HCT116 (cell line): ENCODE data around the gene PGS1. TPM values are rescaled to one million over a fixed set of nuclear protein-coding genes. Genes with fewer than 3 reads are reported as not detected.

Source experiments
- ATAC-seq: fragments of 200-7000 bp; cut with Tn5 transposase; 2 replicates; pipeline ENCODE4 v1.9.1; 2020; ENCODE audit warnings: mild to moderate bottlenecking, moderate library complexity
- BruUV-seq: library from RNA; stranded (reverse); fragments of 400-500 nt; replicated peaks from 2 replicates; lab custom pipeline; 2021; lab: Mats Ljungman, UMichigan
- CTCF ChIA-PET: fragments of 300-600 bp; sonication (Branson Sonifier 250); formaldehyde crosslinking; loops from one replicate; lab custom pipeline; 2021; ENCODE audit warnings: antibody characterized with exemption; lab: Charles Lee
- POLR2A ChIA-PET: fragments of 300-600, 350-600 bp; sonication (Branson Sonifier 250); formaldehyde crosslinking; loops from one replicate; lab custom pipeline; 2021; ENCODE audit warnings: antibody characterized with exemption; lab: Charles Lee
- RAD21 ChIA-PET, 2 experiments: fragments of 300-600 bp; sonication (Branson Sonifier 250); formaldehyde crosslinking; loops; one replicate each; lab custom pipeline; 2023; ENCODE audit warnings: low total read pairs in 2 of 2; ENCODE audit not compliant: uncharacterized antibody in 2 of 2, unreplicated experiment in 2 of 2, low non-redundant PET in 1 of 2; lab: Charles Lee
- DNase-seq: peaks from one replicate; pipeline ENCODE4 v3.0.0-alpha.2; 2010; ENCODE audit warnings: low read depth, low spot score
- H2AFZ ChIP-seq: fragments of 200-600 bp; shearing (Covaris generic), sonication (generic); 2 replicates; pipeline ENCODE4 v1.6.1; 2017; ENCODE audit warnings: low read depth, mixed run types, mixed read lengths, antibody characterized with exemption, low read length; ENCODE audit not compliant: poor library complexity, severe bottlenecking
- H3K27ac ChIP-seq: 2 replicates; pipeline ENCODE4 v1.5.1; 2012; ENCODE audit warnings: low read depth, low read length
- H3K27me3 ChIP-seq: fragments of 200-600 bp; sonication (generic); 2 replicates; pipeline ENCODE4 v1.6.1; 2016; ENCODE audit warnings: mixed run types, low read length, mixed read lengths; ENCODE audit not compliant: insufficient read depth
- H3K36me3 ChIP-seq, 2 experiments: fragments of 200-500 bp in 1 of 2; fragments of 200-600 bp in 1 of 2; sonication (Bioruptor generic) in 1 of 2; sonication (generic) in 1 of 2; 2 replicates each; pipeline versions ENCODE4 v1.5.1 to v1.6.1; 2014 to 2016; ENCODE audit warnings: low read length in 2 of 2, inconsistent platforms in 1 of 2, mixed read lengths in 1 of 2, mixed run types in 1 of 2; ENCODE audit not compliant: insufficient read depth in 2 of 2, control insufficient read depth in 1 of 2
- H3K4me1 ChIP-seq, 2 experiments: fragments of 200-600 bp in 1 of 2; sonication (generic) in 1 of 2; 2 replicates each; pipeline versions ENCODE4 v1.5.1 to v1.6.1; 2012 to 2017; ENCODE audit warnings: low read length in 2 of 2, inconsistent platforms in 1 of 2, mild to moderate bottlenecking in 1 of 2, mixed read lengths in 1 of 2, mixed run types in 1 of 2, moderate library complexity in 1 of 2; ENCODE audit not compliant: insufficient read depth in 2 of 2, control insufficient read depth in 1 of 2
- H3K4me2 ChIP-seq: fragments of 200-600 bp; sonication (generic); 2 replicates; pipeline ENCODE4 v1.6.1; 2017; ENCODE audit warnings: mixed run types, low read length, mixed read lengths
- H3K4me3 ChIP-seq, 2 experiments: fragments of 200-600 bp in 1 of 2; sonication (generic) in 1 of 2; replicated peaks in 1 of 2; 2 replicates each; pipeline ENCODE4 v1.5.1; 2011 to 2016; ENCODE audit warnings: low read length in 2 of 2, control low read depth in 1 of 2, low read depth in 1 of 2, mild to moderate bottlenecking in 1 of 2, mixed read lengths in 1 of 2, mixed run types in 1 of 2
- H3K79me2 ChIP-seq: fragments of 200-600 bp; sonication (generic); 2 replicates; pipeline ENCODE4 v1.6.1; 2017; ENCODE audit warnings: mild to moderate bottlenecking, mixed run types, low read length, moderate library complexity, mixed read lengths; ENCODE audit not compliant: insufficient read depth
- H3K9ac ChIP-seq: fragments of 200-600 bp; sonication (generic); 2 replicates; pipeline ENCODE4 v1.6.1; 2016; ENCODE audit warnings: low read length, mixed read lengths
- H3K9me2 ChIP-seq: fragments of 200-600 bp; sonication (generic), shearing (Covaris generic); 2 replicates; pipeline ENCODE4 v1.6.1; 2017; ENCODE audit warnings: mixed run types, mild to moderate bottlenecking, moderate library complexity; ENCODE audit not compliant: insufficient read depth
- H3K9me3 ChIP-seq, 2 experiments: fragments of 200-500 bp in 1 of 2; fragments of 200-600 bp in 1 of 2; sonication (Bioruptor generic) in 1 of 2; sonication (generic) in 1 of 2; 2 replicates each; pipeline ENCODE4 v1.6.1; 2014 to 2017; ENCODE audit warnings: low read length in 2 of 2, mixed read lengths in 2 of 2, inconsistent platforms in 1 of 2, low read depth in 1 of 2, mild to moderate bottlenecking in 1 of 2, mixed run types in 1 of 2, moderate library complexity in 1 of 2; ENCODE audit not compliant: control insufficient read depth in 1 of 2, insufficient read depth in 1 of 2
- H4K20me1 ChIP-seq: fragments of 200-600 bp; sonication (generic), shearing (Covaris generic); 2 replicates; pipeline ENCODE4 v1.6.1; 2017; ENCODE audit warnings: mixed run types, mild to moderate bottlenecking, moderate library complexity; ENCODE audit not compliant: insufficient read depth
- CBX3 ChIP-seq: IDR thresholded peaks from 2 replicates; pipeline ENCODE4 v1.6.1; 2012; ENCODE audit warnings: low read depth
- EZH2phosphoT487 ChIP-seq: fragments of 200-600 bp; IDR thresholded peaks from 2 replicates; pipeline ENCODE4 v1.6.1; 2018; ENCODE audit warnings: antibody characterized with exemption, borderline replicate concordance
- POLR2A ChIP-seq: IDR thresholded peaks from 2 replicates; pipeline ENCODE4 v1.7.0; 2011; ENCODE audit warnings: borderline replicate concordance; ENCODE audit not compliant: insufficient read depth, insufficient read length; ENCODE audit errors: extremely low read depth
- RAD21 ChIP-seq: IDR thresholded peaks from 2 replicates; pipeline ENCODE4 v1.6.1; 2012; ENCODE audit warnings: low read depth, mild to moderate bottlenecking
- SRF ChIP-seq: IDR thresholded peaks from 2 replicates; pipeline ENCODE4 v1.6.1; 2012; ENCODE audit warnings: low read depth
- YY1 ChIP-seq: IDR thresholded peaks from 2 replicates; pipeline ENCODE4 v1.6.1; 2011; ENCODE audit warnings: low read length, low read depth, moderate library complexity, mild to moderate bottlenecking; ENCODE audit not compliant: insufficient replicate concordance; ENCODE audit errors: extremely low read depth
- ZFX ChIP-seq: fragments of 450-650 bp; IDR thresholded peaks from 2 replicates; pipeline ENCODE4 v1.6.1; 2017
- ZNF274 ChIP-seq: fragments of 200-500 bp; sonication (Bioruptor generic); IDR thresholded peaks from 2 replicates; pipeline ENCODE4 v1.6.1; 2014; ENCODE audit warnings: mild to moderate bottlenecking, low read depth, low read length, inconsistent platforms
- intact Hi-C: fragments of 100-400 bp; cut with micrococcal nuclease; formaldehyde crosslinking; loops from 2 replicates; pipeline ENCODE4 v1.10.0; 2022
- total RNA-seq: library from RNA; stranded (reverse); gene quantifications from one replicate; pipeline ENCODE4 v1.2.1, GENCODE V29; 2021; ENCODE audit not compliant: unreplicated experiment
- TF ChIP-seq, protein P1 (sequence below): IDR thresholded peaks from 2 replicates; pipeline ENCODE4 v1.6.1; 2011; ENCODE audit warnings: mild to moderate bottlenecking, low read length, moderate library complexity; ENCODE audit not compliant: insufficient replicate concordance; ENCODE audit errors: extremely low read depth
- TF ChIP-seq, protein P2 (sequence below), 3 experiments: fragments of 200-600 bp in 1 of 3; sonication (generic) in 1 of 3; IDR thresholded peaks in 2 of 3; conservative IDR thresholded peaks in 1 of 3; 2 replicates each; pipeline ENCODE4 v1.5.1; 2012 to 2017; ENCODE audit warnings: low read depth in 2 of 3, low read length in 2 of 3, antibody characterized with exemption in 1 of 3, borderline replicate concordance in 1 of 3, control low read depth in 1 of 3, mild to moderate bottlenecking in 1 of 3, mixed read lengths in 1 of 3, mixed run types in 1 of 3, moderate library complexity in 1 of 3; ENCODE audit not compliant: insufficient read depth in 1 of 3

PGS1 gene
- total RNA-seq, 1 experiment from 2014 or later = 44.4 TPM

DNA sequence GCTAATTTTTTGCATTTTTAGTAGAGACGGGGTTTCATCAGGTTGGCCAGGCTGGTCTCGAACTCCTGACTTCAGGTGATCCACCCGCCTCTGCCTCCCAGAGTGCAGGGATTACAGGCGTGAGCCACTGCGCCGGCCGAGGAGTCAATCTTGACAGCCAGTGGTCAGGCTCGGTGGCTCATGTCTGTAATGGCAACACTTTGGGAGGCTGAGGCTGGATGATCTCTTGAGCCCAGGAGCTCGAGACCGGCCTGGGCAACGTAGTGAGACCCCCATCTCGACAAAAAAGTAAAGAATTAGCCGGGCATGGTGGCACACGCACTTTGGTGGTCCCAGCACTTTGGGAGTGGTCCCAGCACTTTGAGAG, 608 bp upstream of the PGS1 start:
- no peak for DNase-seq
- H3K79me2 ChIP-seq = peaks cover 43% of the 10 kb centered on the region
- H3K4me3 ChIP-seq = peak overlapping the region; percentile 62 to 86
- RAD21 ChIA-PET = interaction anchor here in 1 of 2 experiments (0.5 kb wide), 1 partner anchor 9 kb away, joined by 6 read pairs; no protein-coding TSS in a partner anchor
- intact Hi-C loops = loop anchor here (1.0 kb wide), 1 partner anchor 18 kb away; the partner anchor contains the start of gene SOCS3
- peak overlapping the region; percentile 63; the same call in 1 of the 2 replicates for H3K27ac ChIP-seq
- H3K9ac ChIP-seq = peak overlapping the region; percentile 85; the same call in 1 of the 2 replicates
- POLR2A ChIA-PET = no interaction called here
- H3K27me3 ChIP-seq = no peaks in the 10 kb centered on the region
- H4K20me1 ChIP-seq = peaks cover 13% of the 10 kb centered on the region; the same call in 1 of the 2 replicates
- peak overlapping the region; percentile 77 for H3K4me2 ChIP-seq
- peaks cover 16 to 36% of the 10 kb centered on the region in 2 experiments for H3K4me1 ChIP-seq
- H2AFZ ChIP-seq = peak overlapping the region; percentile 64
- no TSS peak for BruUV-seq
- H3K9me3 ChIP-seq = no peaks in the 10 kb centered on the region
- ATAC-seq = peak; percentile 26
- H3K36me3 ChIP-seq = peaks cover 0 to 5% of the 10 kb centered on the region in 2 experiments; a peak in 2 of 4 replicates
- TF ChIP-seq SRF = no peak
- no peak for TF ChIP-seq RAD21
- TF ChIP-seq, protein P1, sequence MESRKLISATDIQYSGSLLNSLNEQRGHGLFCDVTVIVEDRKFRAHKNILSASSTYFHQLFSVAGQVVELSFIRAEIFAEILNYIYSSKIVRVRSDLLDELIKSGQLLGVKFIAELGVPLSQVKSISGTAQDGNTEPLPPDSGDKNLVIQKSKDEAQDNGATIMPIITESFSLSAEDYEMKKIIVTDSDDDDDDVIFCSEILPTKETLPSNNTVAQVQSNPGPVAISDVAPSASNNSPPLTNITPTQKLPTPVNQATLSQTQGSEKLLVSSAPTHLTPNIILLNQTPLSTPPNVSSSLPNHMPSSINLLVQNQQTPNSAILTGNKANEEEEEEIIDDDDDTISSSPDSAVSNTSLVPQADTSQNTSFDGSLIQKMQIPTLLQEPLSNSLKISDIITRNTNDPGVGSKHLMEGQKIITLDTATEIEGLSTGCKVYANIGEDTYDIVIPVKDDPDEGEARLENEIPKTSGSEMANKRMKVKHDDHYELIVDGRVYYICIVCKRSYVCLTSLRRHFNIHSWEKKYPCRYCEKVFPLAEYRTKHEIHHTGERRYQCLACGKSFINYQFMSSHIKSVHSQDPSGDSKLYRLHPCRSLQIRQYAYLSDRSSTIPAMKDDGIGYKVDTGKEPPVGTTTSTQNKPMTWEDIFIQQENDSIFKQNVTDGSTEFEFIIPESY = no peak
- TF ChIP-seq YY1 = no peak
- TF ChIP-seq EZH2phosphoT487 = no peak
- TF ChIP-seq CBX3 = no peak
- TF ChIP-seq ZNF274 = no peak
- TF ChIP-seq, protein P2, sequence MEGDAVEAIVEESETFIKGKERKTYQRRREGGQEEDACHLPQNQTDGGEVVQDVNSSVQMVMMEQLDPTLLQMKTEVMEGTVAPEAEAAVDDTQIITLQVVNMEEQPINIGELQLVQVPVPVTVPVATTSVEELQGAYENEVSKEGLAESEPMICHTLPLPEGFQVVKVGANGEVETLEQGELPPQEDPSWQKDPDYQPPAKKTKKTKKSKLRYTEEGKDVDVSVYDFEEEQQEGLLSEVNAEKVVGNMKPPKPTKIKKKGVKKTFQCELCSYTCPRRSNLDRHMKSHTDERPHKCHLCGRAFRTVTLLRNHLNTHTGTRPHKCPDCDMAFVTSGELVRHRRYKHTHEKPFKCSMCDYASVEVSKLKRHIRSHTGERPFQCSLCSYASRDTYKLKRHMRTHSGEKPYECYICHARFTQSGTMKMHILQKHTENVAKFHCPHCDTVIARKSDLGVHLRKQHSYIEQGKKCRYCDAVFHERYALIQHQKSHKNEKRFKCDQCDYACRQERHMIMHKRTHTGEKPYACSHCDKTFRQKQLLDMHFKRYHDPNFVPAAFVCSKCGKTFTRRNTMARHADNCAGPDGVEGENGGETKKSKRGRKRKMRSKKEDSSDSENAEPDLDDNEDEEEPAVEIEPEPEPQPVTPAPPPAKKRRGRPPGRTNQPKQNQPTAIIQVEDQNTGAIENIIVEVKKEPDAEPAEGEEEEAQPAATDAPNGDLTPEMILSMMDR (IDR thresholded peaks at IDR 0.05 in 2 of 3, conservative IDR thresholded peaks at IDR 0.05 in 1 of 3; ENCODE audit: borderline replicate concordance in 1 of 3, insufficient read depth in 1 of 3, low read depth in 2 of 3, low read length in 2 of 3) = no peak
- no peak for TF ChIP-seq POLR2A
- no peak for TF ChIP-seq ZFX
- H3K9me2 ChIP-seq = no peaks in the 10 kb centered on the region
- CTCF ChIA-PET = interaction anchor here (1.8 kb wide), 1 partner anchor 17 kb away, joined by 11 read pairs; no protein-coding TSS in a partner anchor
